ENCODE data around the gene MGAT3.

DNA sequence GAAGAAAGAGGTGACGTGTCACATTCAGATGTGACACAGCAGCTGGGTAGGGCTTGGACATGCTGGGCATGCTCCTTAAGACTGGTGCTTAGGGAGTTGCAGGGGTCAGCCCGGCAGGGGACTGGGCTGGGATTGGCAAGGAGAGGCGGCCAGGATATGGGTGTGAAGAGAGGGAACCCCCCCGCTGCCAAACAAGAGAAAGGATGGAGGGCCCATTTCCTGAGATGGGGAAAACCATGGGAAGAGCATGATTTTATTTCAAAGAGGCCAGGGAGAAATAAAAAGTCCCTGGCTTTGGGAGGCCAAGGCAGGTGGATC lies 68.8 kb downstream of the MGAT3 start:
- TF ChIP-seq, protein P1, sequence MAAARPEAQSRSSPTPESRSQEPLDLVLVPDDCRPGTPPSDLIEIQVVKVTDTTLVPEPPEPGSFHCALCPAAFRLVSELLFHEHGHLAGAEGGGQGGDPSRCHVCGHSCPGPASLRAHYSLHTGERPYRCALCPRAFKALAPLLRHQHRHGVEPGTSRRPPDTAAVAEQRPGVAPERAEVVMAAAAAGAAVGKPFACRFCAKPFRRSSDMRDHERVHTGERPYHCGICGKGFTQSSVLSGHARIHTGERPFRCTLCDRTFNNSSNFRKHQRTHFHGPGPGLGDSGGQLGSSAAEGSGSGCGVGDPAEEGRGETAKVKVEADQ (CRISPR knock-in tag; IDR thresholded peaks at IDR 0.05; ENCODE audit: borderline replicate concordance): no peak
- no peak for TF ChIP-seq ZNF331 (CRISPR knock-in tag; IDR thresholded peaks at IDR 0.05)
- TF ChIP-seq, protein P2, sequence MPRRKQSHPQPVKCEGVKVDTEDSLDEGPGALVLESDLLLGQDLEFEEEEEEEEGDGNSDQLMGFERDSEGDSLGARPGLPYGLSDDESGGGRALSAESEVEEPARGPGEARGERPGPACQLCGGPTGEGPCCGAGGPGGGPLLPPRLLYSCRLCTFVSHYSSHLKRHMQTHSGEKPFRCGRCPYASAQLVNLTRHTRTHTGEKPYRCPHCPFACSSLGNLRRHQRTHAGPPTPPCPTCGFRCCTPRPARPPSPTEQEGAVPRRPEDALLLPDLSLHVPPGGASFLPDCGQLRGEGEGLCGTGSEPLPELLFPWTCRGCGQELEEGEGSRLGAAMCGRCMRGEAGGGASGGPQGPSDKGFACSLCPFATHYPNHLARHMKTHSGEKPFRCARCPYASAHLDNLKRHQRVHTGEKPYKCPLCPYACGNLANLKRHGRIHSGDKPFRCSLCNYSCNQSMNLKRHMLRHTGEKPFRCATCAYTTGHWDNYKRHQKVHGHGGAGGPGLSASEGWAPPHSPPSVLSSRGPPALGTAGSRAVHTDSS (CRISPR knock-in tag; conservative IDR thresholded peaks at IDR 0.05): no peak
- TF ChIP-seq, protein P3, sequence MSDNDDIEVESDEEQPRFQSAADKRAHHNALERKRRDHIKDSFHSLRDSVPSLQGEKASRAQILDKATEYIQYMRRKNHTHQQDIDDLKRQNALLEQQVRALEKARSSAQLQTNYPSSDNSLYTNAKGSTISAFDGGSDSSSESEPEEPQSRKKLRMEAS (IDR thresholded peaks at IDR 0.05): no peak
- TF ChIP-seq, protein P4, sequence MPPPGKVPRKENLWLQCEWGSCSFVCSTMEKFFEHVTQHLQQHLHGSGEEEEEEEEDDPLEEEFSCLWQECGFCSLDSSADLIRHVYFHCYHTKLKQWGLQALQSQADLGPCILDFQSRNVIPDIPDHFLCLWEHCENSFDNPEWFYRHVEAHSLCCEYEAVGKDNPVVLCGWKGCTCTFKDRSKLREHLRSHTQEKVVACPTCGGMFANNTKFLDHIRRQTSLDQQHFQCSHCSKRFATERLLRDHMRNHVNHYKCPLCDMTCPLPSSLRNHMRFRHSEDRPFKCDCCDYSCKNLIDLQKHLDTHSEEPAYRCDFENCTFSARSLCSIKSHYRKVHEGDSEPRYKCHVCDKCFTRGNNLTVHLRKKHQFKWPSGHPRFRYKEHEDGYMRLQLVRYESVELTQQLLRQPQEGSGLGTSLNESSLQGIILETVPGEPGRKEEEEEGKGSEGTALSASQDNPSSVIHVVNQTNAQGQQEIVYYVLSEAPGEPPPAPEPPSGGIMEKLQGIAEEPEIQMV (CRISPR knock-in tag; IDR thresholded peaks at IDR 0.05; ENCODE audit: low read depth): no peak
